Measurements from ENCODE around the gene CHAT.
"Not testable (repeated sequence)": the region's sequence is repeated elsewhere in the genome, so short reads cannot be mapped to it uniquely, and the experiment has no call there.

The CHAT gene

GRCh38 chr10:49654036-49654693 is 40.3 kb downstream of the CHAT start:
- no peak for DNase-seq

DNA sequence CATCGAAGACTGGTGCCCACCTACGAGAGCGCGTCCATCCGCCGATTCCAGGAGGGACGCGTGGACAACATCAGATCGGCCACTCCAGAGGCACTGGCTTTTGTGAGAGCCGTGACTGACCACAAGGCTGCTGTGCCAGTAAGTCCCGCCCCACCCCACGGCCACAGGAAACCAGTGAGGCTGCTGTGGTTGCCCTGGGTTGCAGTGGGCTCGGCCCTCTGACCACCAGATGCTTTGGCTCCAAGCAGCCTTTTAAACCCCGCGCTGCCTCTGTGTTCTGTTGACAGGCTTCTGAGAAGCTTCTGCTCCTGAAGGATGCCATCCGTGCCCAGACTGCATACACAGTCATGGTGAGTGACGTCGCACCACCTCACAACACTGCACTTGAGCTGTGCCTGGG is 41.3 kb downstream of the CHAT start:
- no peak for DNase-seq

- DNase-seq: no peak
Observed at GRCh38 chr10:49656845-49657493, 43.1 kb downstream of the CHAT start.

GRCh38 chr10:49657606-49658005 is 43.8 kb downstream of the CHAT start:
- DNase-seq: no peak

DNA sequence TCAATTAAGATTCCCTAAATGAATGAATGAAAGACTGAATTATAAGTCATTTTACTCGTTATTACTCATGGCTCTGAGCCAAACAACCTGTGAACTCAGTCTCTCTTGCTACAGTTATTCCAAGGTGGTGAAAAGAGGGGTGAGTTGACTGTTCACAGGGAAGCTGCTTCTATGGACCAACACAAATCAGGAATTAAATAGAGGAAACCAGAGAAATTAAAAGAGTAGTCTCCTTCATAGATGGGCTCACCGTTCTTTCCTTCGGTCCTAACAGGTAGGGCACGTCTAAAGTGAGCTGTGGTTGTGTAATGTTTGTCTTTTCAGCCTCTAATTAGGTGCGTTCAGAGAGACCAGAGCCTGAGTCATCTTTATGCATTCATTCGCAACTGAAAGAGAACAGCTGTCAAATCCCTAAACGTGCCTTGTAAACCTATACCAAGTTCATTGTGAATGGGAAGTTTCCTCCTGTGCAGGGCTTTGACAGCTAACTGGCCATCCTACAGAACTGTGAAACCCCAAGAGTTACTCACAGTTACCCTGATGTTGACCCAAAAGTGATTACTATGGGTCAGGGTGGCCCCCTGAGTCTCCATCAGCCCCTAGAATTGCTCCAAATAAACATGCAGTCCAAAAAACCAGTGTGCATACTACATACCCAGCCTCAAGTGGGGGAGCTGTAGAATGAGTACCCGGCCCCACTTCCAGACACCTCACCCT is 47.5 kb downstream of the CHAT start:
- no peak for DNase-seq

- DNase-seq: no peak
Observed at GRCh38 chr10:49662169-49662830, 48.5 kb downstream of the CHAT start.

DNA sequence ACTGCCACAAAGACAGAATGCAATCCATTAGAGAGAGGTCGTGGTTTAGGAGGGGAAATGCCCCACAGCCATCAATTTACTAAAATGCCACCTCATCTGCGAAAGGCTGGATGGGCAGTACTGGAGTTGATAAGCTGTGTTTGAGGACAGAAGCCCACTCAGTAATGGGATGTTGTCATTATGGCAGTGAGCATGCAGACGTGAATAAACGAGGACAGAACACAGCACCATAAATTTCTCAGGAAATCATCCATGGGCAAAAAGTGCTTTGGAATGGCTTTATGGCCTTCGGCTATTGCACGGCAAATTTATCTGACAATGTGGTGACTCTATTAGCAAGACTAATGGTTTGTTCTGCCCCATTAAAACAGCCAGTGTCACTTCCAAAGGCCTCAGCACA is 49.8 kb downstream of the CHAT start:
- DNase-seq: no peak

GRCh38 chr10:49664006-49664841 is 50.4 kb downstream of the CHAT start:
- no peak for DNase-seq

GRCh38 chr10:49664842-49665355 is 51.1 kb downstream of the CHAT start:
- DNase-seq: no peak

DNA sequence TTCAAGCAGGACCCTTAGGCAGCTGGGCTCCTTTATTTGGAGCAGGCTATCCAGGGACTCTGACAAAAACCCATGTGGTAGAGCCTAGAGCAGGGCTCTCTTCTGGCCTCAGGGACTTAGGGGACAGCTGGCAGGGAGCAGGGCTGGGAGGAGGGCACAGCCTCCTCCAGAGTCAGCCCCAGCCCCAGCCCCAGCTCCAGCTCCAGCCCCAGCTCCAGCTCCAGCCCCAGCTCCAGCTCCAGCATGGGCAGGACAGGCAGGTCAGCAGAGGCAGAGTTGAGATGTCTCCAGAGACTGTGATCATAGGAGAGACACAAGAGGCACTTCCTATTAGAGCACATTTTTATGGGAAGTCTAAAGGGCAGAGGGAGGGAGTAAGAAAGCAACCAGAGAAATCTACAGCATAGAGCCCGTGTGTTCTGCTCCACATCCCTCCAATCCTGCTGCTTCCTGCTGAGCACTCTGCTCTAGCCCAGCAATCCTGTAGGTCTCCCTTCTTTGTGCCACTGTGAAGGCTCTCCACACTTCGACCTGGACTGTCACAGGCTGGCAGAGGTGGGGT is 52.3 kb downstream of the CHAT start:
- no peak for DNase-seq

DNA sequence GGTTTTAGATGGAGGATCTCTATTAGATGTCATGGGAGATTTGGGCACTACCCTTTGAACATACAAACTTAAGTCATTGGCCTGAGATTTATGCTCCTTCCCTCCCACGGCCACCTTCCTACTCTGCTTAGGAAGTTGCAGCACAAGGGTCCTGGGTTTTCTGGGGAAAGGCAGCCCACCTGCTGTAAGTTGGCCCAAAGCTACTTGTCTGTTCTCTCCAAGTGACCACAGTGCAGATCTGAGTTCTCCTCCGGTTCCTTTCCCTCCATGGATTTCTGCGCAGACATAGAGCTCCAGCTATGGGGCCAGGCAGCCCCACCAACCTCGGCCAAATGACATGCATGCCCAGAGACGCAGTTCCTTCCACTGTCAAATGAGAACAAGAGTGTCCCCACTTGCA is 52.8 kb downstream of the CHAT start:
- no peak for DNase-seq

GRCh38 chr10:49667991-49668390 is 54.2 kb downstream of the CHAT start:
- DNase-seq: no peak

DNA sequence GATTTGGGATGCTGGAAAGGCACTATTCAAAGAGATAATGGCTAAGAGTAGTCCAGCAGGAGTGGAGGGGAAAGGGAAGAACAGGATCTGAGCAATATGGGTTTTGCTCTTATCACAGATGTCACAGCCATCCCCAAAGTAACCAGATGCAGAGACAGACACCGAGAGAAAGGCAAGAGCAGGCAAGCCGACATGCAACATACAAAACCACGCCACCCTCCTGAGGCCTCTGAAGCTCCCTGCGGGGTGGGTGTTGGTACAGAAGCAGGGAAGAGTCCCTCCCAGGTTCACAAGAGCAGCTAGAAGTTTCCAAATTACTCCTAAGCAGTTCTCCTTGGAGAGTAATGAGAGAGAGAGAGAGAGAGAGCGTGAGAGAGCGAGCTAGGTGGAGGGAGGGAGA is 54.8 kb downstream of the CHAT start:
- no peak for DNase-seq

DNA sequence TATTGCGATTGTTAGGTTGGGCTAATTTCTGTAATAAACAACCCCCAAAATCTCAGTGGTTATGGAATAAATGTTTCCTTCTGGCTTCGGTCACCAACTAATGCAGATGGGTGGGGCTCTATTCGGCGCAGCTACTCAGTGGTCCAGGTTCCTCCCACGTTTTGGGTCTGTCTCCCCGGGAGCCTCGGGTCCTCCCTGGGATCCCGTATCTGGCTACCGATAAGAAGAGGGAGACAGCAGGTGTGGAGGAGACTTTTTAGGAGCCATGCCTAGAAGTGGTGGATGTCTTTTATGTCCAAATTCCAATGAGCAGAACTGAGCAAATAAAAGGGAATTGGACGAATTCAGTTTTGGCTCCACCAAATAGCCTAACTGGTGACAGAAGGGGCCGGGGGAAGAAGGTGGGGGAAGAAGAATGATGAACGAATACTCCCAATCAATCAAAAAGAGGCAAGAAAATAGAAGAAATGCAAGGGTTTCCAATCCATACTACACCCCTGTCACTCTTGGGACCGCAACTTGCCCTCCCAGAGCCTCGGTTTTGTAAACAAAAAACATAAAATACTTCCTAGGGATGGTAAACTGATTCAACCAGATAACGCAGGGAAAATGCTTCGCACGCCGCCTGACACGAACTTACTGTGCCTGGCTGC is 65.1 kb downstream of the CHAT start:
- DNase-seq: no peak

DNA sequence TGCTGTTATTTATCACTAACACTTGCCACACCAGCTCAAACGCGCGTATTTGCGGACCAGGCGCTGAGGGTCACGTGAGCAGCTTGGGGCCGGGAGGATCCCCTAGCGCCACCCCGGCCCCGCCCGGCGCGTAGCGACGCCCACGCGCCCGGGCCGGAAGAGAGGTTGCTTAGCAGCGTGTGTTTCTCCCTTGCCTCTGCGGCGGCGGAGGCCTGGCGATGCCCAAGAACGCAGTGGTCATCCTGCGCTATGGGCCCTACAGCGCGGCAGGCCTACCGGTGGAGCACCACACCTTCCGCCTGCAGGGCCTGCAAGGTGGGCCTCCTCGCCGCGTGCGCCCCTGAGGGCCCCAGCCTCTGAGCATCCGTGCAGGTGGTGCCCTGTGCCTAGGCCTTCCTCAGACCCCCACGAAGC is 65.7 kb downstream of the CHAT start, which contains the start of gene C10orf53:
Gene C10orf53, plus strand, starts transcription at position 172 of the 414 bp plus-strand sequence. Its CDS starts 47 bp downstream, at position 219.
- DNase-seq: no peak

GRCh38 chr10:49682449-49682848 is 68.6 kb downstream of the CHAT start:
- DNase-seq: not testable (repeated sequence)

DNA sequence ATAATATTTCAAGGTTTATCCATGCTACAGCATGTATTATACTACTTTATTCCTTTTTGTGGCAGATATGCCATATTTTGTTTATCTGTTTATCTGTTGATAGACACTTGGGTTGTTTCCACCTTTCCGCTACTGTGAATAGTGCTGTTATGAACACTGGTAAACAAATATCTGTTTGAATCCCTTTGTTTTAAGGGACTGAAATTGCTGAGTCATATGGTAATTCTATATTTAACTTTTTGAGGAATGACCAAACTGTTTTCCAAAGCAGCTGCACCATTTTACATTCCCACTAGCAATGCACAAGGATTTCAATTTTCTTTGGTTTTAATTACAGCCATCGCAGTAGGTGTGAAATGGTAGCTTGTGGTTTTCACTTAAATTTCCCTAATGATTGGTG is 69.0 kb downstream of the CHAT start:
- DNase-seq: no peak

- no peak for DNase-seq
Observed at GRCh38 chr10:49686651-49687050, 72.8 kb downstream of the CHAT start.

DNA sequence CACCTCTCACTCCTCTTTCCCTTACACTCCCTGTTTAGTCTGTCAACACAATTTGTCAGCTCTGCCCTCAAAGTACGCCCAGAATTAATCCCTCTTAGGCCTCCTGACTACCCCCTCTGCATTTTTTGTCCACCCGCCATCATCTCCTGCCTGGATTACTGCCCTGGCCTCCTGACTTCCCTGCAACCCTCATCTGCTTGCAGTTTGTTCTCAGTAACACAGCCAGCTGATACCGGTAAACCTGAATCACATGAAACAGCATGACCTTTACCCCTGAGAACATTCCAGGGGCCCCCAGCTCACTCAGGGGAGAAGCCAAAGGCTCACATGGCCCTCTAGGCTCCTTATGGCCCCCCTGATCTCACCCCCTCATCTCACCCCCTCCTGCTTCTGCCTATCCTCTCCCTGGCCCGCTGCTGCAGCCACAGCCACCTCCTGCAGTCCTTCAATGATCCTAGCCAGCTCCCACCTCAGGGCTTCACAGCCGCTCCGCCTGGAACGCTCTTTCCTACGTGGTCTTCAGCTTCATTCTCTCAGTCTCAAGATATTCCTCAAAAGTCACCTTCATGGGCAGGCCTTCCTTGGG is 74.5 kb downstream of the CHAT start:
- DNase-seq: no peak

DNA sequence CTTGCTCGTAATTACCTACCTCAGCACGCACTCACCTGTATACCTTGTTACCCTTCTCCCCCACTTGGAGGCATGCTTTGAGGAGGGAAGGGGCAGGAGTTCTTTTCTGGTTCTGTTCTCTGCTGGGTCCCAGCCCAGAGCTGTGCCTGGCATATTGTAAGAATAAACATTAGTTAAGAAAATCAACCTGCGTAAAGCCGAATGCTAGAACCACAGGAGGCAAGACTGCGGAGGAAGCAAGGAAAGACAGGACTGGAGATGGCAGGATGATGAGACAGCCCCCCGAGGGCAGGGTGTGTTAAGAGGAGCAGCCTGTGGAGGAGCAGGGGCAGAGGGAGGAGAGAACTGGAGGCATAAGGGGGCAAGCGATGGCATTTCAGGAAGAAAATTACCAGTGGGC is 75.1 kb downstream of the CHAT start:
- DNase-seq: no peak

- DNase-seq: no peak
Observed at GRCh38 chr10:49689882-49690510, 76.2 kb downstream of the CHAT start.
